HG02885 (cell line): ENCODE results near the gene FILIP1.
A peak's percentile ranks its signal among the peaks of the same experiment; 100 is the strongest.

Experiments used
- ATAC-seq: cut with Tn5 transposase; IDR thresholded peaks from one replicate; pipeline ENCODE4 v1.9.1; 2021; ENCODE audit warnings: mild to moderate bottlenecking; ENCODE audit not compliant: unreplicated experiment, poor library complexity

Gene FILIP1

GRCh38 chr6:75497994-75498393, 4.4 kb upstream of the FILIP1 start:
- ATAC-seq, result no peak

- ATAC-seq, result no peak
Measured at GRCh38 chr6:75495011-75495410, 1.4 kb upstream of the FILIP1 start.

GRCh38 chr6:75494290-75494689, 690 bp upstream of the FILIP1 start:
- ATAC-seq, result no peak

GRCh38 chr6:75492386-75493153, 1.0 kb downstream of the FILIP1 start:
- ATAC-seq, result peak; percentile 37

- ATAC-seq, result no peak
Measured at GRCh38 chr6:75491291-75491690, 2.3 kb downstream of the FILIP1 start.

GRCh38 chr6:75490706-75491105, 2.9 kb downstream of the FILIP1 start:
- no peak for ATAC-seq

GRCh38 chr6:75489025-75489424, 4.6 kb downstream of the FILIP1 start:
- ATAC-seq, result no peak

GRCh38 chr6:75488033-75488432, 5.6 kb downstream of the FILIP1 start:
- no peak for ATAC-seq

GRCh38 chr6:75486850-75487518, 6.6 kb downstream of the FILIP1 start:
- ATAC-seq, result no peak

- ATAC-seq, result no peak
Measured at GRCh38 chr6:75484535-75484934, 9.1 kb downstream of the FILIP1 start.

- no peak for ATAC-seq
Measured at GRCh38 chr6:75483136-75483952, 10.3 kb downstream of the FILIP1 start.

GRCh38 chr6:75481936-75482593, 11.5 kb downstream of the FILIP1 start:
- ATAC-seq, result no peak

GRCh38 chr6:75481394-75481793, 12.2 kb downstream of the FILIP1 start:
- no peak for ATAC-seq

- no peak for ATAC-seq
Measured at GRCh38 chr6:75480425-75480824, 13.2 kb downstream of the FILIP1 start.

- no peak for ATAC-seq
Measured at GRCh38 chr6:75479712-75480111, 13.9 kb downstream of the FILIP1 start.

GRCh38 chr6:75478929-75479328, 14.7 kb downstream of the FILIP1 start:
- no peak for ATAC-seq

- ATAC-seq, result peak; percentile 94
Measured at GRCh38 chr6:75472885-75473284, 20.7 kb downstream of the FILIP1 start.

GRCh38 chr6:75467966-75468365, 25.6 kb downstream of the FILIP1 start:
- ATAC-seq, result no peak

GRCh38 chr6:75467284-75467683, 26.3 kb downstream of the FILIP1 start:
- ATAC-seq, result no peak

GRCh38 chr6:75466636-75467035, 27.0 kb downstream of the FILIP1 start:
- ATAC-seq, result no peak

GRCh38 chr6:75463908-75464307, 29.7 kb downstream of the FILIP1 start:
- no peak for ATAC-seq
